Measurements from ENCODE around the gene C1orf21.

C1orf21 gene

DNA sequence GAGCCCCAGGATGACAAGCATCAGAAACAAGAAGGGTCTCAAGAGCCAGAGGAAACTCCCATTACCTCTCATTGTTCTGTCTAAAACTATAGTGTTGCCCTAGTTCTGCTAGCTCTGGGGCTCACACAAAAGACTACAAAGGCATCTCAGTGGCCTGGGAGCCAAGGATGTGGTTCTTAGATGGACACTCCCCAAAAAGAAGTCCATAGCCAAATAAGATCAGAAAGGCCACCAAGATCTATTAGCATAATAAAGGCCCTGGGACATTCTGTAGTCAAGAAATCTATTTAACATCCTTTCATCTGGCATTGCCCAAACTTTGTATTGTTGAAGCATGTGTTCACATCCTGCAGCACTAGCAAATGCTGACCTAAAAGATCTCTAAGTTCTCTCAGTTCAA, 268.4 kb downstream of the C1orf21 start:
- intact Hi-C loops (cut with DNase I) = no loop called here
- no peak for DNase-seq

DNA sequence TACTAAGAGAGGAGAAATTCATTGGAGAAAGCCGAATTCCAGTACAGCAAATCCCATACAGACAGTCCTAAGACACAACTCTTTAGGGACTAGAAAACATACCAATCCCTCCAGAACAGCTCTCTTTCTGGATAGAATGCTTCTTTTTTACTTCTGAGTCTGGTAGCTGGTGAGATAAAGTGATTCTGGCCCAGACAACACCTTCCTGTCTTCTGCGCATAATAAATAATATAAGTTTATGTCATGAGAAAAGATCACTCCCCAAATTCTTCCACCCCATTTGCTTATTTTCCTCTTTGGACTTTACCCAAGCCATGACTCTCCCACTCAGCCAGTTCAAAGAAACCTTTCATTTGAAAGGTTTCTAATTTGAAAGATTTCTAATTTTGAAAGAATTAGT, 269.4 kb downstream of the C1orf21 start:
- intact Hi-C loops (cut with DNase I) = no loop called here
- DNase-seq = no peak

DNA sequence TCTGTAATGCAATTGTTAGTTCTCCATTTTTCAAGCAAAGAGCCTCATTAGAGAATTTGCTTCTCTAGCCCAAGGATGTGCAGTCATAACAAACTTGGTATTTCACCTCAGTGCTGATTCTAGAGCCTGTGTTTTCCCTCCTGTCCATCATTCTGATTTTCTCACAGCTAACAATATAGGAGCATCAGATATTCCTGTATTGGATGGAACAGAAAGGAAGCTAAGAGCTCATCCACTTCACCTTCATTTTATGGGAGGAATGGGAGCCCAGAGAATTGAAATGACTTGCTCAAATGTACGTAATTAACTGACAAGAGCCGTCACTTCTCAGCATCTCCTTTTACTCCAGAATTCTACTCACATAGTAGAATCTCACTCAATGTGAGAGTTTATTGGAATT, 271.2 kb downstream of the C1orf21 start:
- DNase-seq = no peak
- intact Hi-C loops (cut with DNase I) = no loop called here

- DNase-seq = no peak
These were observed 273.8 kb downstream of the C1orf21 start for GRCh38 chr1:184660462-184661191.

DNA sequence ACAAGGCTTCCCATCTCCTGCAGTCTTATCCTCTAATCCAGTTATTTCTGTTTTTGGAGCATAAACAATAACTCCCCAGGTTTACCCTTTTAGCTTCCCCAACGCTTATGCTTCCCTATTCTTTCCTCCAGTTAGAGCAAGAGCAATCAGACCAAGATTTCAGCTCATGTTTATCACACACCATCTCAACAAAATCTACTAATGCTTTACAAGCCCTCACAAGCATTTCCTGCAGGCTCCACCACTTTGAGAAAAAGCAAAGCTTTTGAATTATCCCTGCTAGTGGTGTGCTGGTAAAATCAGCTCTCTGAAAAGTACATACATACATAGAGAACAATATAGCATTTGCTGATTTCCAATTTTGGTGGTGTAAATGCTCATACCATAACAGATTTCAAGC, 275.0 kb downstream of the C1orf21 start:
- intact Hi-C loops (cut with DNase I) = loop anchor here (10.0 kb wide), 1 partner anchor 587 kb away; no protein-coding TSS in a partner anchor
- DNase-seq = no peak

More at GRCh38 chr1:184660462-184661191, 273.8 kb downstream of the C1orf21 start:
- intact Hi-C loops (cut with DNase I) = loop anchor here (10.0 kb wide), 1 partner anchor 586 kb away; no protein-coding TSS in a partner anchor

- DNase-seq = peak; percentile 51 to 91 (median 80)
- intact Hi-C loops (cut with DNase I) = loop anchor here (10.0 kb wide), 1 partner anchor 589 kb away; no protein-coding TSS in a partner anchor
These were observed 277.3 kb downstream of the C1orf21 start for GRCh38 chr1:184664042-184664660.

GRCh38 chr1:184664661-184665060, 277.8 kb downstream of the C1orf21 start:
- intact Hi-C loops (cut with DNase I) = loop anchor here (10.0 kb wide), 1 partner anchor 590 kb away; no protein-coding TSS in a partner anchor
- DNase-seq = peak in 17 of 42 donors; percentile 10 to 63 (median 22)

DNA sequence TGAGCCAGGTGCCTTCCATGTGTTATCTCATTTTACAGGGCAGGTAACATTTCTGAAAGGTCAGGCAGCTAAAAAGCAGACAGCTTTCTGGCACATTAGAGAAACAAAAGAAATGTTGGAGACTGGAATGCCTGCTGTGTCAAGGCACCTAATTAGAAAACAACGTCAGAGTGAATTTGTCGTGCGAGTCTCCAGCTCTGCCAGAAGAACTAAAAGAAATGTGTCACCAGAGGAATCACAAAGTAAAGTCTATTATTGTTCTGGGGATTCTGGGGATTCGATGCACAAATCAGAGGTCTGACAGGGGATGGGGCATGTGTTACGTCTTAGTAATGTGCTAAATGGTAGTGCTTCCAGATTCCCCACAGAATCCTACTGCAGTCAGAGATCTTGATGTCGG, 278.5 kb downstream of the C1orf21 start:
- intact Hi-C loops (cut with DNase I) = loop anchor here (10.0 kb wide), 1 partner anchor 591 kb away; no protein-coding TSS in a partner anchor
- DNase-seq = no peak

- DNase-seq = no peak
- intact Hi-C loops (cut with DNase I) = loop anchor here (10.0 kb wide), 1 partner anchor 595 kb away; no protein-coding TSS in a partner anchor
These were observed 282.6 kb downstream of the C1orf21 start for GRCh38 chr1:184669391-184669790.

DNA sequence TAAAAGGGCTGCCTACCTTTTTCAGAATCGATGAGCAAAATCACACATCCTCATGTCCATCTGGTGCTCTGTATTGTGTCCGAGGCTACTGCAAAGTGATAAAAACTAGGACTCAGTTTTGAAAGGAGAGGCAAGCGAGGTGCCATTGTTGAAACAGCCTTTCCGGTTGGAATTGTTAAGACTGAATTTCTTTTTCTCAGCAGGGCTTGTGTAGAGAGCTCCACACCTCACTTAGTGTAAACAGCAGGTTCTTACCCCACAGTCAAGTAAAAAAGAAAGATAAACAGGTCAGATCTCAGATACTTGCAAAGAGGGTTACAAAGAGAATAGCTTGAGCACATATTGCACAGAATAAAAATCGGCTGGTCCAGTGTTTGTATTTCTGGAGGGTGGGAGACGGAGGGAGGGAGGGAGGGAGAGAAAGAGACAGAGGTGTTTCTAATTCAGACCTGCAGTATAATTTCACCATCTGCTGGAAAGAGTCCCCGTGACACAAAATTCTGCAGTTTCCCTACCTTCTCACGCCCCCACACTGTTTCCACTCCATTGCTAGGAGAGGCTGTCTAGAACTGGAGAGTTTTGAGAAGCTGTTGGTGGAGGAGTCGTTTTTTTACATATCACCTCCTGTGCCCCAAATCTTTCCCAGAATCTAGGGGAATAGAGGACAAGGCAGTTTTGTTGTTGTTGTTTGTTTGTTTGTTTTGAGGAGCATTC, 285.3 kb downstream of the C1orf21 start:
- DNase-seq = peak in 24 of 42 donors; percentile 16 to 74 (median 44)
- intact Hi-C loops (cut with DNase I) = no loop called here

GRCh38 chr1:184673305-184673704, 286.5 kb downstream of the C1orf21 start:
- DNase-seq = no peak
- intact Hi-C loops (cut with DNase I) = no loop called here

DNA sequence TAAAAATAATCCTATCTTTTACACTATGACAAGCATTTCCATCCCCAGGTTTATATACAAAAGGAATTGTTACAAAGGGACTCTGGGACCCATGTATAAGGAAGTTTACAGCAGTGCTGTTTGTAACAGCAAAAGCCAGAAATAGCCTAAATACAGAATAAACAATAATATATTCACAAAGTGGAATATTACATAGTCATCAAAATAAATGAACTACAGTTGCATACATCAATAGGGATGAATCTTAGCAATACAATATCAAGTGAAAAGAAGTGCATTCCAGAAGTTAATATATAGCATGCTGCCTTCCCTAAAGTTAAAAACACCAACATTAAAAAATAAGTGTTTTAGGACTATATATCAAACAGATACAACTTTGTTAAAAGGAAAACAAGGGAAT, 290.5 kb downstream of the C1orf21 start:
- intact Hi-C loops (cut with DNase I) = no loop called here
- DNase-seq = no peak

Measured in head of caudate nucleus (tissue), 42 donors.